Activated T-cell treated with anti-CD3 and anti-CD28 coated beads, Interleukin-2, amount 50 U/mL, for 24 hours (primary cell): ENCODE data around the gene IGFN1.

Experiments
- DNase-seq: peaks from one replicate; pipeline ENCODE4 v3.0.0-alpha.2; 2020
- H3K27ac Mint-ChIP-seq: 2 replicates; pipeline ENCODE4 v1.8.0; 2020; ENCODE audit warnings: mild to moderate bottlenecking, mixed read lengths
- H3K27me3 Mint-ChIP-seq: 2 replicates; pipeline ENCODE4 v1.8.0; 2020; ENCODE audit warnings: mixed read lengths
- H3K36me3 Mint-ChIP-seq: 2 replicates; pipeline ENCODE4 v1.8.0; 2020; ENCODE audit warnings: low read depth, mixed read lengths
- H3K4me1 Mint-ChIP-seq: 2 replicates; pipeline ENCODE4 v1.8.0; 2020; ENCODE audit warnings: low read depth, mixed read lengths
- H3K4me3 Mint-ChIP-seq: 2 replicates; pipeline ENCODE4 v1.8.0; 2020; ENCODE audit warnings: mild to moderate bottlenecking, moderate library complexity, mixed read lengths
- H3K9me3 Mint-ChIP-seq: 2 replicates; pipeline ENCODE4 v1.8.0; 2020; ENCODE audit warnings: mixed read lengths

IGFN1 gene

DNA sequence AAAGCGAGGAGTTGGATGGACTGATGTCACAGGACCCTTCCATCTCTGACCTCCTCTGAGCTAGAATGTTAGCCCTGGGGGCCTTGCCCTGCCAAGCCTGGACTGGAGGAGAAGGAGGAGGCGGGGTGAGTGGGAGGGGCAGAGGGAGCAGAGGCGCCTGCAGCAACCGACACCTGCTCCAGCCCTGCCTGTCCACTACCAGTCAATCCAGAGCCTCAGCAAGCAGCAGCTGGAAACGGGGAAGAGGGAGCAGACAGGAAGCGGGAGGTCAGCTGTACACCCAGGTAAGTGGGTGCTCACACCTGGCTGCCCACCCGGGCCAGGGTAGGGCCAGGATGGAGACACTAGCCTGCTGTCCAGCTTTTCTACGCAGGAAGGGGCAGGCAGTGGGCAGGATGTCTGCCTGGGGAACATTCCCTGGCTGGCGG, at the start of gene IGFN1:
Gene IGFN1, plus strand, starts transcription at position 201 of the 428 bp plus-strand sequence. CDS start 2,470 bp downstream, outside the sequence.
- no peaks in the 10 kb centered on the region for H3K36me3 Mint-ChIP-seq
- no peak within 1 kb of the TSS for H3K27ac Mint-ChIP-seq
- no peak for DNase-seq
- no peaks in the 10 kb centered on the region for H3K9me3 Mint-ChIP-seq
- peaks cover 10% of the 10 kb centered on the region for H3K4me1 Mint-ChIP-seq
- peaks cover 34% of the 10 kb centered on the region for H3K27me3 Mint-ChIP-seq
- H3K4me3 Mint-ChIP-seq: no peak within 1 kb of the TSS

DNA sequence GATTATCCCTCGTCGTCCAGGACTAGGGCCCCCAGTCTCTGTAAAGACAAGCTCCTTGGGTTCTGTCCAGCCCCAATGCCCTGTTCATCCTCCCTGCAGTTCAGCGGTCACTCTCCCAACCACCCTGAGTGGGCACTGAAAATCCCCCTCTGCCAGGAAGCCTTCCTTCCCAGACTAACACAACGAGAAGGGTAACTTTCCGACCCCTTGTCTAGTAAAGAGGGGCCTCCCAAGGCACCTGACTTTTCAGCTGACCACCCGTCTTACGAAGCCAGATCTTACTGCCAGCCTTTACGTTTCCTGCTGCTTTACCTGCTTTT, 49.7 kb upstream of the IGFN1 start:
- Mint-ChIP-seq H3K36me3 (peaks cover 60% of the 10 kb centered on the region), H3K9me3 (no peaks in the 10 kb centered on the region), H3K27me3 (no peaks in the 10 kb centered on the region), H3K4me1 (no peaks in the 10 kb centered on the region), H3K27ac (no peak overlapping the region), H3K4me3 (no peak overlapping the region)
- peak; percentile 12 for DNase-seq

DNA sequence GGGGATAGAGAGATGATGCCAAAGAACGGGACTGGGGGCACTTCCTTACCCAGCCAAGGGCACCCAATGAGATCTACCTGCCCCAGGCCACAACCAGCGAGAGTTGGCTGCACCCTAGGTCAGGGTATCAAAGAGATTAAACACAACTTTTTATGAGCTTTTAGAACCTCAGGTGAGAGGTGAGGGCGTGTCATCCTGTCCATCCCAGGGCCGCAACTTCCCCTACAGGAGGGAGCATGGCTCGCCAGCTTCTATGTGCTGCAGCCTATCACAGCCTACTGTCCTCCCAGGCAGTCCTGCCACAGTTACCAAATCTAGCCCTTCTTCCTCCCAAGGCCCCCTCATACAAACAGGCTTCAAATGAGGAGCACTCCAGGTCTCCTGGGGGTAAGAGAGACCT, 49.2 kb upstream of the IGFN1 start:
- Mint-ChIP-seq H3K36me3 (peaks cover 64% of the 10 kb centered on the region), H3K27ac (no peak overlapping the region), H3K27me3 (no peaks in the 10 kb centered on the region), H3K4me3 (no peak overlapping the region), H3K9me3 (no peaks in the 10 kb centered on the region), H3K4me1 (no peaks in the 10 kb centered on the region)
- DNase-seq: peak; percentile 12

DNA sequence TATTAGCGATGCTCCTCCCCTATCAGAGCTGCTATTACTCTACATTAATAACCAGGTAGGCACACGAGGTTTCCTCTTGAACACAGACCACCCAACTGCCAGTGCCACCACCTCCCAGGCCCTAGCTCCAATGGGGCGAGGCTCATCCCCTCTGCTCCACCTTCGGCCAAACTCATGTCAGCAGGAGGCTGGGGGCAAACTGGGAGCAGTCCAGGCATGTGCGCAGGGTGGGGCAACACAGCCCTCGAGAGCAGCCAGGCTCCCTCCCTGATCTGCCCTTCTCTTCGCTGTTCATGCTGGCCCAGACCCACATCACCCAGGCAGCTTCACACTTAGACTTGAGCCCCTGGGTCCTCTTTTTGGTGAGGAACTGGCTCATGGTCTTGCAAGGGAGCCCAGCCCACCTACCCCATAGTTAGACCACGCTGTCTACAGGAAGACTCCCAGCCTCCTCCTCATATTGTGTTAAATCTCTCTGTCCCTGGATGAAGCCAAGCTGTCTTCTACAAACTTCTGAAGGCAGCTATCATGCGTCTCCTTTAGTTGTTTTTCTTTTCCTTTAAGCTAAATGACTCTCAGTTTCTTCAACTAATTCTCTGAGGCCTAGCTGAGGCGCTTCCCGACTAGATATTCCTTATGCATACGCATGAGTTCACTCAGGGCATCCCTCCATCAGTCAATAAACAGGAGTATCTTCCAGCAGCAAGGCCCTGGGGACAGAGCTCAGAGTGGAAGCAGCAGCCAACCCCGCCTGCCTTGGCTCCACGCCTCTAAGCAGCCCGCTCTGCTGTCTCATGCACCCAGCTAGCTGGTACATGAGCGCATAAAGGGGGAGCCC, 48.4 kb upstream of the IGFN1 start:
- Mint-ChIP-seq H3K27me3 (no peaks in the 10 kb centered on the region), H3K36me3 (peaks cover 68% of the 10 kb centered on the region), H3K9me3 (no peaks in the 10 kb centered on the region), H3K4me1 (no peaks in the 10 kb centered on the region), H3K4me3 (no peak overlapping the region), H3K27ac (no peak overlapping the region)
- peak; percentile 22 for DNase-seq

DNA sequence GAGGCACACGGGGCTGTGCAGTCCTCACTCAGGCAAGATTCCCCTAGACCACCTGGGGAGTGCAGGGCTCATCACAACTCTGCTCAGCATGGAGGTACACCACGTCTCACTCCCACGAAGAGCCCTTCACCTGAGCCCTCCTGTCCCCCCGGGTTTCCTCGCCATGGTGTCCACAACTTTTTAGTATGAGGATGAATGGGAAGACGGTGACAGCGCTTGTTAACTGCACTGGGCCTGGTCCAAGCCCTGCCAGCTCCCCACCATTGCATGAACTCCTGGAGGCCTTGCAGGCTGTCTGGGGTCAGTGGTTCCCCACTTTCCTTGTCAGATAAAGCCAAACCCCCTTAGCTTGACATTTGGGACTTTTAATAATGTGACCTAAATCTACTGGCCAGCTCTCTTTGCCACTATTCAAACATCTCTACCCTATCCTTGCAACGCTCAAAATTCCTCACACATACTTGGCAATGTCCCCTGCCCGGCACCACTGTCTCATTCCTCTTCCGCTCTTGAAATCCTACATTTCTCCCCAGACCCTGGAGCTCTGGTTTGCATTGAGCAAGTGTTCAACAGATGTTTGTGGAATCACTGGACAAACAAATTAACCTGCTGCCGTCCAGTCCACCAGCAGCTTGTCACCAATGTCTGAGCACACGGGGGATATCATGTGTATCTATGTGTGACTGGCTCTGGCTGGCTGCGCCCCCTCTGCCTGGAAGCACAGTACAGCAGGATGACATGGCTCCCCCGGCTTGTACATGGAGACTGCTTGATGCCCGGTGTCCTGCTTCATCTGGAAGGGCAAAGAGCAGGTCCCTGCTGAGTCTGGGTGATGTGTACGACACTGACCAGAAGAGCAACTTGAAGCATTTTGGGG, 47.5 kb upstream of the IGFN1 start:
- peaks cover 71% of the 10 kb centered on the region for H3K36me3 Mint-ChIP-seq
- no peak overlapping the region for H3K27ac Mint-ChIP-seq
- peak; percentile 13 for DNase-seq
- H3K4me1 Mint-ChIP-seq: no peaks in the 10 kb centered on the region
- no peaks in the 10 kb centered on the region for H3K9me3 Mint-ChIP-seq
- no peaks in the 10 kb centered on the region for H3K27me3 Mint-ChIP-seq
- H3K4me3 Mint-ChIP-seq: no peak overlapping the region

DNA sequence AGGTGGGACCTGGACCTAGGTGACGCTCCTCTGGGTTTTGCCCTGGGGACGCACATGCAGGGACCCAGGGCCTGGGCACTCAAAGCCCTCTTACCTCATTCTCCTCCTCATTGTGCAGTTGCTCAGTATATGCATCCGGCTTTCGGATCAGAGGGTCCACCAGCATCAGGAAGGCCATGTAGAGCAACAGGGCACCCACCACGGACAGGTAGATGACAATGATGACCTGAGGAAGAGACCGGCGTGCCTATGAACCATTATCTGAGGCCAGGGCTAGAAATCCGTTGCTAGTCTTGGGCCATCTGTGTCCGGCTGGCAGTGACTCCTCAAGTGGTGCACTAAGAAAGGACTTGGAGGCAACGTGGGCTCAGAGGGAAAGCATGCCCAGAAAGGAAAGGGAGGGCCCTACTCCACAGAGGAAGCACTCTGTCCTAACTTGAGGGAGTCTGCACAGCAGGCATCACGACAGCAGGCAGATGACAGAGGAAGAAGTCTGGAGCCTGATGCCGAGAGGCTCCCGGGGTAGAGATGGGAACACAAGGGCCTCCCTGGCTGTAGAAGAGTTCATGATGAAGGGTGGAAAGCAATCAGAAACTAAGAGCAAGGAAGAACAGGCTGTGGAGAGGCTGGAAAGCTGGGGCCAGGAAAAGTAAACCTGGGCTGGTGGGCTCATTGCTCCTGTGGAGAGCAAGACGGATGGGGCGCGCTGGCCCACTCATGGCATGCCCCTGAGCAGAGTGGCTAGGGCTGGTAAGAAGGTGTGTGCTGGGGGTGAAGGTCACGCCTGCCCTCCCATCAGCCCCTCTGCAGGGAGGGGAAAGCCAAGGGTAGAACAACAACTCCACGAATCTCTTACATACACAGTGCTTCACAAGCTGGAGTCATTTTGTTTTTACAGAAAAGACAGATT, 46.6 kb upstream of the IGFN1 start:
- DNase-seq: peak; percentile 12
- H3K4me3 Mint-ChIP-seq: no peak overlapping the region
- peaks cover 73% of the 10 kb centered on the region for H3K36me3 Mint-ChIP-seq

DNA sequence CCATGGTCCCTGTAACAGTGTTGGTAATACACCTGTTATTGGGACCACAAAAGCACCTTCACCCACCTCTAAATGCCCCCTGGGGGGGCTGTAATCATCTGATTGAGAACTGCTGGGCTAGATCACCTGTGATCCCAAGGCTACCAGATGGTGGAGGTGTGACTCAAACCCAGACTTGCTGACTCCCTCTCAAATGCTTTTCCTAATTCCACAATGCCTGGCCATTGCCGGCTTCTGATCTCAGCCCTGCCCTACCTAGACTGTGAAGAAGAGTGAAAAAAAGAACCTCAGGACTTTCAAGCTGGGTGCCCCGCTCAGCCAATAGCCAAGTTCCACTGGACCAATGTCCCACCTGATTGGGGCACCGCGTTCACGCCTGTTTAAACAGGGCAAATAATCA, 45.9 kb upstream of the IGFN1 start:
- H3K9me3 Mint-ChIP-seq: no peaks in the 10 kb centered on the region
- H3K27ac Mint-ChIP-seq: no peak overlapping the region
- peaks cover 74% of the 10 kb centered on the region for H3K36me3 Mint-ChIP-seq
- H3K4me1 Mint-ChIP-seq: no peaks in the 10 kb centered on the region
- DNase-seq: peak; percentile 0
- H3K4me3 Mint-ChIP-seq: no peak overlapping the region
- H3K27me3 Mint-ChIP-seq: no peaks in the 10 kb centered on the region

More for the DNA sequence above, 46.6 kb upstream of the IGFN1 start:
- H3K27me3 Mint-ChIP-seq: no peaks in the 10 kb centered on the region
- no peaks in the 10 kb centered on the region for H3K9me3 Mint-ChIP-seq
- H3K4me1 Mint-ChIP-seq: no peaks in the 10 kb centered on the region
- H3K27ac Mint-ChIP-seq: no peak overlapping the region

DNA sequence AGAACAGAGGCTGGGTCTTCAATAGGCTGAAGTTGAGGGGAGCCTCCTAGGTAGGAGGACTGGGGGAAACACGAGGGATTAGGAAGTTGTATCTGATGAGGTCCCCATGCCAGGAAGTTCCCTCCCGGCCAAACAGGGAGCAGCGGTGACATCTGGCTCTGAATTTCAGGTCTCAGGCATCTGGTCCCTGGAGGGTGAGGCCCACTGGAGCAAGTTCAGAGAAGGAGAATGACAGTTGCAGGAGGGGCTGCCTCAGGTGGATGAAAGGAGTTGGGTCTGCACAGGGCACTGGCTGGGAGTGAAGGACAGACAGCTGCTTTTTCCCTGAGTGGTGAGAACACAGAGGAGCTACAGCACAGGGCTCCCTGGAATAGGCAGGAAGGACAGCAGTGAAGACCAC, 45.5 kb upstream of the IGFN1 start:
- H3K4me3 Mint-ChIP-seq: no peak overlapping the region
- H3K4me1 Mint-ChIP-seq: no peaks in the 10 kb centered on the region
- H3K27ac Mint-ChIP-seq: no peak overlapping the region
- H3K9me3 Mint-ChIP-seq: no peaks in the 10 kb centered on the region
- H3K27me3 Mint-ChIP-seq: no peaks in the 10 kb centered on the region
- DNase-seq: peak; percentile 1
- H3K36me3 Mint-ChIP-seq: peaks cover 71% of the 10 kb centered on the region

DNA sequence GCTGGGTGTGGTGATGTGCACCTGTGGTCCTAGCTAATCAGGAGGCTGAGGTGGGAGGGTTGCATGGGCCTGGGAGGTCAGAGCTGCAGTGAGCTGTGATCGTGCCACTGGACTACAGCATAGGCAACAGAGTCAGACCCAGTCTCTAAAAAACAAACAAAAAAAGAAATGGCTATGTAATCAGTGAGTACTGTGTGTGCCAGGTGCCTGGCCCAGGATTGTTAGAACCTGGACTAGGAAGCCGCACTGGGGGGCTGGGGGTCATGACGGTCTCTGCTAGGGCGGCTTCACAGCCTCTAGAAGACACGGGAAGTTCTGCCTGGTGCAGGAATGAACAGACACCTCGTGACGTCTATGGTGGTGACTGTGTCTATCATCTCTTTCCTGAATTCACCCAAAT, 44.8 kb upstream of the IGFN1 start:
- no peaks in the 10 kb centered on the region for H3K4me1 Mint-ChIP-seq
- no peak overlapping the region for H3K4me3 Mint-ChIP-seq
- H3K36me3 Mint-ChIP-seq: peaks cover 69% of the 10 kb centered on the region
- no peak overlapping the region for H3K27ac Mint-ChIP-seq
- H3K27me3 Mint-ChIP-seq: no peaks in the 10 kb centered on the region
- DNase-seq: peak; percentile 3
- H3K9me3 Mint-ChIP-seq: no peaks in the 10 kb centered on the region

DNA sequence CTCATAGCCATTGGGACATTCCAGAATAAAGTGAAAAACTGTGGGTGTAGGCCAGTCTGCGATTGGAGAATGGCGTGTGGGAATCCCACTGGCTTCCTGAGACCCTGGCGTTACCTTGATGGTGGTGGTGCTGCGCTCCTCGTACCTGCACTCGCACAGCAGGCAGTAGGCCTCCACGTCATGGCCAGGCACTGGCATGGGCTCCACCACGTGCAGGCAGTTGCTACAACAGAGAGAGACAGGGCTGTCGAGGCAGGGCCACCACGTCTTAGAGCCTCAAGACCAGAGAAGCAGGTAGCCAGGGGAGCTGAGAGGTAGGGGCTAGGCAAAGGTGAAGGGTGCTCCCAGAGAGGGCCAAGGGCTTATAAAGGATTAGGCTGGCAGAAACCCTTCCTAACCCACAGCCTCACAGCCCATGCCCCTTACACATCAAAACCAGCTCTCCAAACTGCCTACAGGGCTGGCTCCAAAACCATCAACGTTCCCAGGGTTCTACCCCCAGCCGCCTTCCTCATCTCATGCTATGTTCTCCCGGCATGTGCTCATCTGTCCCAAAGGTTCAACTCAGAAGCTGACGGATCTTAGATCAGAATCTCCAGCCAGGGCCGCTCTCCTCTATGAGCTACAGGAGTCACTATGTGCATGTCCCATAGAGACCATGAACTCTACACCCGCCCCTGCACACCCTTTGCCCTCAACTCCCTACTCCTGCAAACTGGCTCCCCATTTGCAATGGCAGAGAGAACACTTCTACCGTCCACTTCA, 43.8 kb upstream of the IGFN1 start:
- Mint-ChIP-seq H3K4me3 (no peak overlapping the region), H3K4me1 (no peaks in the 10 kb centered on the region), H3K27me3 (no peaks in the 10 kb centered on the region), H3K27ac (no peak overlapping the region), H3K36me3 (peaks cover 70% of the 10 kb centered on the region), H3K9me3 (no peaks in the 10 kb centered on the region)
- DNase-seq: no peak

DNA sequence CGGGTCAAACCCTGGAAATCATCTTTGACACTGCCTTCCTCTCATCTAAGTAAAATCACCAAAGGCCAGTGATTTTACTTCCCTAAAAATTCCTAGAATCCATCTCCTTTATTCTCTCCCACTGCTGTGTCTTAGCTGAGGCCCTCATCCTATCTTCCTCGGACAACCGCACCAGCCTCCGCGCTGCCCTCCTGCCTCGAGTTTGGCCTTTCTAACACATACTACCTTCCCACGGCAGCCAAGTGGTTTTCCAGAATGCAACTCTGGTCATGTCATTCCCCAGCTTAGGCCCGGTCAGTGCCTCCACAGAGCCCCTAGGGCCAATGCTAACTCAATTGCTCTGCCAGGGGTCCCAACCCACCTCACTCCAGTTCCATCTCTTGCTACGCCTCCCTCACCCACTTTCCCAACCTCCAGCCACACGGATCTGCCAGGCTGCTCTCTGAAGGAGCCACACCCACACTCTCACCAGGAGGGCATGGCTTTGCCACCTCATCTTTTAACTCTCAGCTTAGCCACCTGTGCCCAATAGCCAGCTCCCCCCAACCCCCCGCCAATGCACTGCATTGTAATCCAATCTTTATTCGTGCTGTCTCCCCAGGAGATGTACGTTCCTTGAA, 43.1 kb upstream of the IGFN1 start:
- Mint-ChIP-seq H3K36me3 (peaks cover 65% of the 10 kb centered on the region), H3K4me3 (no peak overlapping the region), H3K27me3 (no peaks in the 10 kb centered on the region), H3K27ac (no peak overlapping the region), H3K4me1 (peaks cover 3% of the 10 kb centered on the region), H3K9me3 (no peaks in the 10 kb centered on the region)
- no peak for DNase-seq

DNA sequence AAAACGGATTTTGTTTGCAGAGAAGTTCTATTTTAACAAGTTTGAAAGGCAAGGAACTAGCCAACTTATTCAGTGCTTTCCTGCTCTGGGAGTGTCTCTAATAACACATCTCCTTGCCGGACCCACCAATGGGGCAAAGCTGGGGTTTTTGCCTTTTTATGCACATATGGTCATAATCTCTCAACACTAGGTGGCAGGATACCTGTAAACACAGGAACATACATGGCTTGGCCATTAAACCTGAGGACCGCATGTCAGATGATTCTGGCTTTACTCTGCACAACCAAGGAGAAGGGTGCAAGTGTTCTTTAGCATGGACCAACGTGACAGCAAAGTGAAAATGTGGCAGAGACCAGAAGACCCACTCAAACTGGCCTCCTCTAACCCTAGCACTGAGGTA, 41.2 kb upstream of the IGFN1 start:
- Mint-ChIP-seq H3K27me3 (no peaks in the 10 kb centered on the region), H3K4me1 (peaks cover 15% of the 10 kb centered on the region), H3K9me3 (no peaks in the 10 kb centered on the region), H3K27ac (no peak overlapping the region), H3K36me3 (peaks cover 50% of the 10 kb centered on the region), H3K4me3 (no peak overlapping the region)
- no peak for DNase-seq
